SKM-1 (cell line): Measurements from ENCODE around the gene TTR.

Experiments
- DNase-seq: peaks from one replicate; lab custom pipeline; 2025; ENCODE audit not compliant: unreplicated experiment; lab: John Stamatoyannopoulos, UW

TTR gene

DNA sequence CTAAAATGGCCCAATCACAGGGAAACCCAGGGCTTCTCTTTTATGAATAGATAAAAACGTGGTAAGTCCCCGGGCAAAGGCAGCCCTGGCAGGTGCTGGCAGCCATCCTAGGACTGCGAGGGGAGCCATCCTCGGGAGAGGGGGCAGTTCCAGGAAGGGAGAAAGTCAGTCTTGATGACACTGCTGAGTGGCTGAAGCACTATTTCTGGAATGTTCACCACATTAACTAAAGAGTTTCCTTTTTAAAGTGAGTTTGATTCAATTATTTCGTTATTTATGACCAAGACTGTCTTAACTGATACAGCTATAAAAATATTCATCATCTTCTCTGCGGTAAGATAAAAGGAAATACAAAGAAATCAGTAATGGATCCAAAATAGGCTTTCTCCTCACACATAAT is 20.4 kb downstream of the TTR start:
- no peak for DNase-seq

DNA sequence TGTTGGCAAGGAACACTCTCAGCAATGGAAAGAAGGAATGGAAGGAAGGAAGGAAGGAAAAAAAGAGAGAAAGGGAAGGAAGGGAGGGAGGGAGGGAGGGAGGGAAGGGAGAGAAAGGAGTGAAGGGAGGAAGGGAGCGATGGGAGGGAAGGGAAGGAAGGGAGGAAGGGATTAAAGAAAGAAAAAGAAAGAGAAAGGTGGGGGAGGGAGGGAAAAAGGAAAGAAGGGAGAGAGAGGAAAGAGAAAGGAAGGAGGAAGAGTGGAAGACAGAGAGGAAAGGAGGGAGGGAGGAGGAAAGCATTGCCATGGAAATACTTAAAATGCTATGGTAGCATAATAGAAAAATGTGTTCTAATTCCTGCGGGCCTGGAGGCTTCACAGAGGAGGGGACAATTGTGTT is 22.4 kb downstream of the TTR start:
- DNase-seq = no peak

DNA sequence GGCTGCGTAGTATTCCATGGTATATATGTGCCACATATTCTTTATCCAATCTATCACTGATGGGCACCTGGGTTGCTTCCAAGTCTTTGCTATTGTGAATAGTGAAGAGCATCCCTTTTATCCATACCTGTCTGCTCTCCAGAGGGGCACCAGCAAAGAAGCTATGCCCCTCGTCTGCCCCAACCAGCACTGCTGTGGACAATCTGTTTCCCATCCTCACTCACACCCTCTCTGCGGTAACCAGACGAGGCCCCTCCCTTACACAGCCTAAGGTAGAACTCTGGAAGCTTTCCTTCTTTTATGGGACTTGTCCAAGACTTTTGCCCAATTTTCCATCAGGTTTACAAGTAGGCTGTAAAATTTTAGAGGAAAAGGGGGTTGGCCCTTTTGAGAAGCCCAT is 24.9 kb downstream of the TTR start:
- DNase-seq = no peak

DNA sequence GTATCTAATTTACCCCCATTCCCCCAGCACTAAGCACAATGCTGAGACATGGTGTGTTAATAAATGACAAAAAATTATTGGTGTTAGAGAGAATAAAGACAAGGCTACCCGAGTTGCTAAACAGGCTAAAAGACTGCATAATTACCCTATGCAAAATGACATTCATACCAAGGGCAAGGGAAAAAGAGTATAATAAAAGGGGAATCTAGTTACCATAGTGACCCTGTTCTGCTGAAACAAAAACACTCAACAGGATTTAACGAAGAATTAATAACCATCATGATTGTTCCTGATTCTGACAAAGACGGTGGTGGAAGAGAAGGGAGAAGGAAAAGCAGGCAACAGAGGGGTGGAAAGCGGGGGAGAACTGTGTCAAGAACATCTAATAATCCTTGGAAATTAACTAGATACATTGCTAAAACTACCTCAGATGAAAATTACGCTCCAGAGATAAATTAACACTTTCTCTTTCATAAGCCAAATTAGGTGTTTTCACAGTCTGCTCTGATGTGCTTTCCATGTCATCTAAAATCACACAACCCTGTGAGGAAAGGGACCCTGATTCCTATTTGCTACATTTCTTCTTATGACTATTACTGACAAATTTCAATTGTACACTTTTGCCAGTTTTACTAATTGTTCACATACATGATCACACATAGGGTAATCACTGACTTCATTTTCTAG is 25.5 kb downstream of the TTR start:
- DNase-seq = no peak

DNA sequence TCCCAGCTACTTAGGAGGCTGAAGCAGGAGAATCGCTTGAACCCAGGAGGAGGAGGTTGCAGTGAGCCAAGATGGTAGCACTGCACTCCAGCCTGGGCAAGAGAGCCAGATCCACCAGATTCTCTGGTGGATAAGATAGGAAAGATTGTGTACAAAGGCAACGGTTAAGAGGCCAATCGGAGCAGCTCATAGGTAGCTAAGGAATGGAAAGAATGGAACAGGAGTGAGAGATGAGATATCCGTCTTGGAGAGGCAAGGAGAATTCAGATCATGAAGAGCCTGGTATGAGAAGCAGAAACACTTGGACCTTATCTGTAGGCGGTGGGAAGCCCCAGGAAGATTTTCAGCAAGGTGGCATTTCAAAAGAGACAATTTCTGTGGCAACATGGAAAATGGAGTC is 27.1 kb downstream of the TTR start:
- no peak for DNase-seq

DNA sequence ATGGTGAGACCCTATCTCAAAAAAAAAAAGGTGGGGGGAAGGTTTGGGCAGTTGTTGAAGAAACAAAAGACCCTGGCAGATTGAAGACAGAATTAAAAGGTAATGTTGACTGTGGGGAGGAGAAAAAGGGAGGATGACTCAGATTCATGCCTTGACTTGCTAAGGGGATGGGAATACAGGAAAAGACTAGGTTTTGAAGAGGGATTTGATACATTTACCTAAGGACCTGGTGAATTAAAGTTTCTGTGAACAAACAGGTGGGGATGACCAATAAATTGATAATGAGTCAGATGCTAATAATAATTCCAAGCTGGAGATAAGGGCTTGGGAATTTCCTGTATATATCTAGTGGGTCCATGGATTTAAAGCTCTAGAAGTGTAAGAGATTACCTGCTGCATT is 27.6 kb downstream of the TTR start:
- DNase-seq = no peak

DNA sequence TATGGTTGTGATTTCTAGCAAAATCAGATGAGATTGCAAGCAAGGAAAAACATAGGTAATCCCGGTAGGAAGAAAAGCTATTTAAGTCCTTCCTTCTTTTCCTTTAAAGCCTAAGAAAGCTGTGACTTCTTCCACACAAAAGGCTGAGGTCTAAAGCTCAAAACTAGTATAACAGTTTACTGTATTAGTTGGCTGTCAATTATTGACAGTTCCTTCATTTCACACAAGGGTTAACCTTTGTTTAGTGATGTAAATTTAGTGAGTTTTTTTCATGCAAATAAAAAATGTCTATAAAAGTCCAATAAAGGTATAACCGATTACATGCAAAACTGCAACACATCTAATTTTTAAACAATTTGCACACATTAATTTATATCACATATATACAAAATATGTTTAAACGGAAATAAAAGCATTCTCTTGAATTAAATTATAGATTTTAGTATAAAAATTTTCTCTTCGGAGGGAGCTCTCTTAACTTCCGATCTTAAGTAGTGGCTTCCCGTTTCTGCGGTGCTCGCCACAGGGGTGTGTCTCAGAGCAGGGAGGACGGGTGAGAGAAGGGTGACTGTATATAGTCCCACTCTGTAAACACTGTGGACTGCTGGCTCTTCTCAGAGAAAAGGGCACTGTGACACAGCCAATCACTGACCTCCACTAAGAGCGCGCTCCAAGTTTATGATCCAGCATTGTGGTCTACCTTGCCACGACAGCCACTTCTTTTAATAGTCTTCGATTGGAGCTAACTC is 33.4 kb downstream of the TTR start:
- DNase-seq = no peak

DNA sequence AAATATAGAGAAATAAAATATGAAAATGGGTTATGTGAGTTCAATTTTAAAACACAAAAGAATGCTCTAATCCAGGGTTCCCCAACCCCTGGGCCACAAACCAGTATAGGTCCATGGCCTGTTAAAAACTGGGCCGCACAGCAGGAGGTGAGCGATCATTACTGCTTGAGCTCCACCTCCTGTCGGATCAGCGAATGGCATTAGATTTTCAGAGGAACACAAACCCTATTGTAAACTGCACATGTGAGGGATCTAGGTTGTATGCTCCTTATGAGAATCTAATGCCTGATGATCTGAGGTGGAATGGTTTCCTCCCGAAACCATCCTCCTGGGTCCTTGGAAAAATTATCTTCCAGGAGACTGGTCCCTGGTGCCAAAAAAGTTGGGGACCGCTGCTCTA is 34.7 kb downstream of the TTR start:
- DNase-seq = no peak

DNA sequence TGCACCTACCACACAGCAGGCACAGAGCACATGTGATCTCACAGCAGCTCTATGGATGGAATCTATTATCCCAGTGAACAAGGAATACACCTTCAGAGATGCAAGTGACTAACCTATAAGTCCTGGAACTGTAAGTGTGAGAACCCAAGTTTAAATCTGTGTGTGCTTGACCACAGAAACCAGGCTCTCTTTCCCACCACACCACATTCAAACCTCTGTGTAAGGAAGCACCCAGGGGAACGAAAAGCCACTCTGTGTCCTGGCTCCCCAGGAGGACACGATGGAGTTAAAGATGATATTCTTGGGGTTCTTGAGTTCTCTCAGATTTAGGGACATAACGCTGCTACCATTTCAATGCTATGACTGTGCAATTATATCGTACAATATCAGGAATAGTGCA is 38.9 kb downstream of the TTR start:
- no peak for DNase-seq

DNA sequence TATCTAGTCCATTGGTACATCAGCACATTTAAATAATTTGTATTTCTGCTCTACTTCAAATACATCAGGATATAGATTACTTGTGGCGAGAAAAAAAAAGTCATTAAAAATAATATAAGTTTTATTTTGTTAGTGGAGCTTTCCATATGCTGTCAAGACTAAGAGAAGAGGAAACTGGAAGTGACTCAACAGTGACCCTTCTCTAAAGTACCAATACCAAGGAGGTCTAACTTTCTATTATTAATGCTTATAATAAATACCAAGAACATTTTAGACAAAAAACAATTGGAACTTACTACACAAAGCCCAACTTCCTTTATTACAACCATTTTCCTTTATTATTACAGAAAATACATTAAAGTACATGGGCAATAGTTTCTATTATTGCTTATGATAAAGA is 39.8 kb downstream of the TTR start:
- no peak for DNase-seq

DNA sequence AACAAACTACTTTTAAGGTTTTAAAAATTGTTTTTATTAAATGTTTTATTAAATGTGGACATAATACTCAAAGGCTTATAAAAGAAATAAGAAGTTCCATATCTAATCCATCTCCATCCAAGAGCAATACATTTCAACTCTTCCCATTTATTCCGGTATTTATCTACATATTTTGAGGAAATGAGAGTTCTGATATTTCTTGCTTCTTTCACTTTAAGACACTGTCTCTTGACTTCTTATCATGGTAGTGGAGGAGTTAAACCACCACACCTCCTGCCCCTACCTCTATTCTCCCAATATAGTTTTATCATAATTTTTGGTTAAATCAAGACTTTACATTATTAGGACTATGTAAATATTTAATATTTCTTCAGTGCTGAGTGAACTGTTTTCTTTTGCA is 40.7 kb downstream of the TTR start:
- DNase-seq = no peak

DNA sequence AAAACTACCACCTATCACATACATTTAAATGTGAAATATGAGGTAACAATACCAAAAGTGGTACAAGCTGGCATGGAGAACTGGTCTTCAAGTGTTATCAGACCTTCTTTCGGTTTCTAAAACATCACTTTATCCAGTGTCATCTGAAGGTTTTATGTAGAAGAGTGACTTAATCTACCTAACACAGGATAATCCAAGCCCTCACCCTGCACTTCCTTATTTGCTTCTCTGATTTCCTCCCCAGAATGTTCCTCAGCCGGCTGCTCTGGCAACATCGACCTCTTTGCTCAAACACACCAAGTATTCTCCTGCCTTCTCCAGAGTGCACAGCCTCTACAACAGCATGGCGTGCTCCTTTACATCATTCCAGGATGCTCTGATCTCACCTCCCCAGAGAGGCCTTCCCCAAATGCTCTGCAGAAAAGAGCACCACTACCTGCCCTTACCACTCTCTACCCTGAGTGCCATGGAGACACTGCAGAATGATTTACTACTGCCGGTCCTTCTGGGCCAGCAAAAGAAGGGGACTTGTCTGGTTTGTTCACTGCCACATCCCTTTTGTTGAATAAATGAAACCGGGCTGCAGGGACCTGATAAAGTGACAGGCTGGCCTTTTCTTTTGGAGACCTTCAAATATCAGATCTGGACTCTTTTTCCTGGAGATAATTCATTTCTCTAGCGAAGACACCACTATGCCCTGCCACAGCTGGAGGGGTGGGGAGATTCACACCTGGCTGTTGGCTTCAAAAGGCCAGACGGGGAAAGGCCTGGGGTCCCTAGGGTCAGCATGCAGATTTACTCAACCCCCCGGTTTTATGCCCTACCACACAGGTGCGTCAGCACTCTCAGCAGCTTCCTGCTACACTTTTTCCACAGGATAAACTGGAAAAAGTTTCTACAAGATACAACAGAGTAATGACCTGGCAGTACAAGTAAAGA is 42.0 kb downstream of the TTR start:
- no peak for DNase-seq

DNA sequence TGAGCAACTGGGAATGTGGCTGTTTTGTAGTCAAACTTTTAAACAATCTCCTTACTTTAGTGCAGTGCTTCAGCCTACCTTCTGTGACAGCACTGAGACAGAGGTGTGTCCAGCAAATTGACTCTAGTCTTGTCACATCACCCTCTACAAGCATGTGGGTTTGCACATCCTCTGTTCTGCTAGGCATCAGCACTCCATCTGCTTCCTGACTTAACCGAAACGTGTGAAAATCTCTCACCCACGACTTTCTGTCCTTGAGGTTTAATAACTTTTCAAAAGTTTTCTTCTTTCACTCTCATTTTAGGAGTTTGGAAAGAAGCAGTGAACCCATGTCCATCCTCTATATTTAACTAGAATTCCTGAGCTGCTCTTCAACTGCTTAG is 42.6 kb downstream of the TTR start:
- DNase-seq = no peak

DNA sequence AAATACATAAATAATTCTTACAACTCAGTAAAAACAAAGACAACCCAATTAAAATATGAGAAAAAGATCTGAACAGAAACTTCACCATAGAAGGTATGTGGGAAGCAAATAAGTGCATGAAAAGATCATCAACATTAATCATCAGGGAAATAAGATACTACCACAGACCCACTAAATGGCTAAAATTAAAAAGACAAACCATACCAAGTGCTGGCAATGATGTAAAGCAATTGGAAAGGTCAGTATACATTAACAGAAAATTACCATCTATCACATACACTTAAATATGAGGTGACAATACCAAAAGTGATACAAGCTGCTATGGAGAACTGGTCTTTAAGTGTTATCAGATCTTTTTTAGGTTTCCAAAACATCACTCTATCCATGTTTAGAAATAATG is 44.7 kb downstream of the TTR start:
- no peak for DNase-seq

DNA sequence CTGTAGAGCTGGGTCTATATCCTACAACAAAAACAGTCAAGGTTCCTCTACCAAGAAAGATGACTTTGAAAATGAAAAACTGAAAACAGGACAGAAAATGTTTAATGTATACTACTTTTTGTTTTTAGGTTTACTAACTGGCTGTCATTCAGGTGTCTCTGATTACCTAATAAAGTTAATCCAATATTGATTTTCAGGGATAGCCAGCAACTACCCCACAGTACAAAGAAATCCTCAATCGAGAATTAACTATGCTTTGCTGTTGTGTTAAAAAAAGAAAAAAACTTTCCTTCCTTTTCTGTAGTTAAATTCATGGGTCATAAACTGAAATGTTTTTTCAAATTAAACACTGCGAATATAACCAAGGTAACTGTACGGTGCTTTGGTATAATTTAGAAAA is 45.8 kb downstream of the TTR start:
- no peak for DNase-seq

DNA sequence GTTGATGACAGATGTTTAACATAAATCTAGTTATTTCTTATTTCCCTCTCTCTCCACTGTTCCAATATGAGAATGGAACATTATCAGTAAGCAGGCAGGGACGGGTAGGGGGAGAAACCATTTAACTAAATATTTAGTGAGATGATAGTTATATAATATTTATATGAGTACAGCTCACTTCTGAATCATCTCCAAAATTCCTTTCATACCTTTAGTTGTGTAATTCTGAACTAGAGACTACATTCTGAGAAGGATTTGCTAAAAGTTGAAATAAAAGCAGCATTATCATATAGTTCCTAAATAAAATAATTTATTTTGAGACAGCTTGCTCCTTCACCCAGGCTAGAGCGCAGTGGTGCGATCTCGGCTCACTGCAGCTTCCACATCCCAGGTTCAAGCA is 51.3 kb downstream of the TTR start:
- no peak for DNase-seq

DNA sequence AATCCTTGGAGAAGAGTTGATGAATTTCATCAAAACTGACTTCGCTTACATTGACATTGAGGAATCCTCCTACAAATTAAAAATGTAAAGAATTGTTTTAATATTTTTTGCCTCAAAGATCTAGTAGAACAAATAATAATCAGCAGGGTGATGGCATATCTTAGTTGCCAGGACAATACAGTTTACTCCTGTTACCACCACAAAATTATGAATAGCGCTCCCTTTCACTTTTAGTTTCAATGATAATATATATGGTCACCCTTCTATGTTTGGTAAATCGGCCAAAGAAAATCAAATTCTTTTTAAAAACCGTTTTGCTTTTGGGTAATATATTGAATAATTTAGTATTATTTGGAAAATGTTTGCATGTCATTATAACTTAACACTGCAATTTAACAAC is 53.7 kb downstream of the TTR start:
- DNase-seq = no peak

DNA sequence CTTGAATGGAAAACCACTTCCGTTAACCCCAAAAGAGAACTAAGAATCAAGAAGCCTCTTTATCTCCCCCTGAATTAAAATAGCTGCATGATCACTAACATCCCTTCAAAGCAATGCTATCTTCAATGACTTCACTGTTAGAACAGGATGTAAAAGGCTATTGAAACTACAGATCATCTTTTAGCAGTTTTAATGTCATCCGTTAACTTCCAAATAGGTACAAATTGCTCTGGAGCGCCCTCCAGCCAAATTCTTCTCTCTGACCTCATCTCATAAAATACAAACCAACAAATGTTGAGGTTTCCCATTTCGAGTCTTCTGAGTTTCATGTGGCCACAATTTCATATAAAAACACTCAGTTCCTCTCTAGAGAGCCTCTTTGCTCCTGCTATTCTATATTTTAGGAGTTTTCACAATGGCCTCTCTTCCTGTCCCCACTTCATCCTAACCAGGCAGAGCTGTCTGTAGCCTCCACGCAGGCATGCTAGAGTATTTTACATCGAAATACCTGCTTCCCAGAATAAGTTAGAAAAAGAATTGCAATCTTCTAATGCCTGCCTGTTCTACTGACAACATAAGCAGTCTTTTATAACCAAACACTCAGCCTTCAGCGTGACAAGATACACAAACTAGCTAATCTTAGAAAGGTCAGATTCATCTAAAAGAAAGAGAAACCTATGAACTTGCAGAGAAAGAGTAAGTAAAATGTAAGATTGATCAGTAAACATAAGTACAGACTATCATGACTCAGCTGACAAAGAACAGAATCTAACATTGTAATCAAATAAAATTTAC is 54.9 kb downstream of the TTR start:
- no peak for DNase-seq

DNA sequence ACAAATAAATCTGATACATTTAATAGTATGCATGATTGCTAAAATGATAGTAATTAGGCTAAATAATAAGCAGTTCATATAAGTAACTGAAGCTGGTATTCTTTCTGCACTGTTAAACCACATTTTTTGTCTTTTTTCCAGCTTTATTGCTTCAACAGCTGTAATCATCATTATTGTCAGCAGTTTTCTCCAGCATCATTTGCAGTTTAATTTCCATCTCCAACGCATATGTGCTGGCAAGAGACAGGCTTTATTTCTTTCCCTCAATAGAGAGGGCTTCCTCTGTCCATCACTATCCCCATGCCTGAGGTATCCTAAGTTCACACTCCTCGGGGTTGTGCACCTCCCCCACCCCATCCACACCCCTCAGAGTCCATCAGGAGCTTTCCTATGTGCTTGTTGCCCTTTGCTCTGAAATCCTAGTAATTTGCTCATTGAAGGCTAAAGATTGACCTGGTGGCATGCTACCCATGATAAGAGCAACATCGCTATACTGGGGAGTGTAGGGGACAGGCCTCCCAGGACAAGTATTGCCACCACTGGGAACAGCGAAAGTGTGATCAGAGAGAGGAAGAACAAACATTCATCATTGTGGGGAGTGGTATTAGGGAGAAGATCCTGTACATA is 55.6 kb downstream of the TTR start:
- DNase-seq = no peak
